Measurements from ENCODE around the gene MKRN2.

Gene MKRN2

GRCh38 chr3:12562451-12562850 lies 5.6 kb downstream of the MKRN2 start:
- H3K27ac Mint-ChIP-seq = no peak overlapping the region
- DNase-seq = no peak
- H3K9me3 Mint-ChIP-seq = peaks cover 11% of the 10 kb centered on the region
- no peaks in the 10 kb centered on the region for H3K27me3 Mint-ChIP-seq
- CTCF ChIA-PET = interaction anchor here (0.6 kb wide), 1 partner anchor 10 kb away, joined by 4 read pairs; no protein-coding TSS in a partner anchor
- no peak overlapping the region for H3K4me3 Mint-ChIP-seq
- peaks cover 24% of the 10 kb centered on the region for H3K36me3 Mint-ChIP-seq
- peaks cover 48% of the 10 kb centered on the region for H3K4me1 Mint-ChIP-seq

GRCh38 chr3:12566976-12567375 lies 10.1 kb downstream of the MKRN2 start:
- CTCF ChIA-PET = interaction anchor here (0.6 kb wide), 1 partner anchor 11 kb away, joined by 3 read pairs; no protein-coding TSS in a partner anchor
- Mint-ChIP-seq H3K4me1 (peaks cover 13% of the 10 kb centered on the region), H3K27me3 (no peaks in the 10 kb centered on the region), H3K4me3 (no peak overlapping the region), H3K9me3 (peaks cover 11% of the 10 kb centered on the region), H3K27ac (no peak overlapping the region), H3K36me3 (peaks cover 56% of the 10 kb centered on the region)
- DNase-seq = no peak

GRCh38 chr3:12568747-12569146 lies 11.9 kb downstream of the MKRN2 start:
- CTCF ChIA-PET = interaction anchor here (1.9 kb wide), 1 partner anchor 10 kb away, joined by 4 read pairs; no protein-coding TSS in a partner anchor
- peaks cover 67% of the 10 kb centered on the region for H3K36me3 Mint-ChIP-seq
- peaks cover 12% of the 10 kb centered on the region for H3K4me1 Mint-ChIP-seq

GRCh38 chr3:12569836-12570235 lies 12.9 kb downstream of the MKRN2 start:
- Mint-ChIP-seq H3K27ac (no peak overlapping the region), H3K4me1 (peaks cover 12% of the 10 kb centered on the region), H3K9me3 (peaks cover 11% of the 10 kb centered on the region), H3K36me3 (peaks cover 72% of the 10 kb centered on the region), H3K27me3 (no peaks in the 10 kb centered on the region), H3K4me3 (no peak overlapping the region)
- DNase-seq = no peak
- CTCF ChIA-PET = interaction anchor here (1.9 kb wide), 1 partner anchor 11 kb away, joined by 4 read pairs; no protein-coding TSS in a partner anchor

More at GRCh38 chr3:12568747-12569146, 11.9 kb downstream of the MKRN2 start:
- Mint-ChIP-seq H3K27me3 (no peaks in the 10 kb centered on the region), H3K27ac (no peak overlapping the region), H3K9me3 (peaks cover 11% of the 10 kb centered on the region), H3K4me3 (no peak overlapping the region)
- no peak for DNase-seq

- DNase-seq = no peak
- peaks cover under 1% of the 10 kb centered on the region for H3K9me3 Mint-ChIP-seq
- peaks cover 4% of the 10 kb centered on the region for H3K4me1 Mint-ChIP-seq
- CTCF ChIA-PET = no interaction called here
- H3K4me3 Mint-ChIP-seq = no peak overlapping the region
- H3K27ac Mint-ChIP-seq = no peak overlapping the region
- H3K36me3 Mint-ChIP-seq = peaks cover 74% of the 10 kb centered on the region
- H3K27me3 Mint-ChIP-seq = no peaks in the 10 kb centered on the region
Measured at GRCh38 chr3:12571986-12572385, 15.1 kb downstream of the MKRN2 start.

GRCh38 chr3:12574131-12574530 lies 17.2 kb downstream of the MKRN2 start:
- no peak overlapping the region for H3K4me3 Mint-ChIP-seq
- H3K9me3 Mint-ChIP-seq = no peaks in the 10 kb centered on the region
- DNase-seq = no peak
- peaks cover 68% of the 10 kb centered on the region for H3K36me3 Mint-ChIP-seq
- no peaks in the 10 kb centered on the region for H3K27me3 Mint-ChIP-seq
- CTCF ChIA-PET = no interaction called here
- H3K27ac Mint-ChIP-seq = no peak overlapping the region
- H3K4me1 Mint-ChIP-seq = no peaks in the 10 kb centered on the region

- Mint-ChIP-seq H3K36me3 (peaks cover 69% of the 10 kb centered on the region), H3K4me3 (no peak overlapping the region), H3K4me1 (no peaks in the 10 kb centered on the region), H3K27me3 (no peaks in the 10 kb centered on the region), H3K27ac (no peak overlapping the region), H3K9me3 (no peaks in the 10 kb centered on the region)
- no peak for DNase-seq
- CTCF ChIA-PET = interaction anchor here (0.8 kb wide), 1 partner anchor 10 kb away, joined by 3 read pairs; no protein-coding TSS in a partner anchor
Measured at GRCh38 chr3:12574661-12575060, 17.8 kb downstream of the MKRN2 start.

- Mint-ChIP-seq H3K27ac (no peak overlapping the region), H3K9me3 (no peaks in the 10 kb centered on the region), H3K4me1 (no peaks in the 10 kb centered on the region), H3K36me3 (peaks cover 54% of the 10 kb centered on the region), H3K27me3 (no peaks in the 10 kb centered on the region), H3K4me3 (no peak overlapping the region)
- CTCF ChIA-PET = interaction anchor here (2.6 kb wide), 1 partner anchor 19 kb away, joined by 6 read pairs; no protein-coding TSS in a partner anchor
- DNase-seq = no peak
Measured at GRCh38 chr3:12577379-12577778, 20.5 kb downstream of the MKRN2 start.

- Mint-ChIP-seq H3K36me3 (peaks cover 55% of the 10 kb centered on the region), H3K27me3 (no peaks in the 10 kb centered on the region), H3K4me1 (no peaks in the 10 kb centered on the region), H3K27ac (no peak overlapping the region), H3K4me3 (no peak overlapping the region), H3K9me3 (no peaks in the 10 kb centered on the region)
- DNase-seq = no peak
- CTCF ChIA-PET = interaction anchor here (2.6 kb wide), 1 partner anchor 20 kb away, joined by 6 read pairs; no protein-coding TSS in a partner anchor
Measured at GRCh38 chr3:12578742-12579141, 21.9 kb downstream of the MKRN2 start.

GRCh38 chr3:12579456-12579855 lies 22.6 kb downstream of the MKRN2 start:
- H3K36me3 Mint-ChIP-seq = peaks cover 54% of the 10 kb centered on the region
- CTCF ChIA-PET = no interaction called here
- H3K9me3 Mint-ChIP-seq = no peaks in the 10 kb centered on the region

GRCh38 chr3:12579905-12580304 lies 23.0 kb downstream of the MKRN2 start:
- no peak overlapping the region for H3K27ac Mint-ChIP-seq
- no peak overlapping the region for H3K4me3 Mint-ChIP-seq
- CTCF ChIA-PET = no interaction called here
- H3K27me3 Mint-ChIP-seq = no peaks in the 10 kb centered on the region
- H3K9me3 Mint-ChIP-seq = no peaks in the 10 kb centered on the region
- H3K36me3 Mint-ChIP-seq = peaks cover 54% of the 10 kb centered on the region
- H3K4me1 Mint-ChIP-seq = no peaks in the 10 kb centered on the region
- DNase-seq = no peak

More at GRCh38 chr3:12579456-12579855, 22.6 kb downstream of the MKRN2 start:
- H3K4me3 Mint-ChIP-seq = no peak overlapping the region
- no peak for DNase-seq
- no peak overlapping the region for H3K27ac Mint-ChIP-seq
- no peaks in the 10 kb centered on the region for H3K4me1 Mint-ChIP-seq
- no peaks in the 10 kb centered on the region for H3K27me3 Mint-ChIP-seq

- H3K27me3 Mint-ChIP-seq = no peaks in the 10 kb centered on the region
- no peaks in the 10 kb centered on the region for H3K9me3 Mint-ChIP-seq
- no peak for DNase-seq
- H3K27ac Mint-ChIP-seq = no peak overlapping the region
- no peak overlapping the region for H3K4me3 Mint-ChIP-seq
- peaks cover 42% of the 10 kb centered on the region for H3K36me3 Mint-ChIP-seq
- CTCF ChIA-PET = no interaction called here
- no peaks in the 10 kb centered on the region for H3K4me1 Mint-ChIP-seq
Measured at GRCh38 chr3:12582730-12583129, 25.8 kb downstream of the MKRN2 start.

- DNase-seq = no peak
- Mint-ChIP-seq H3K4me3 (no peak overlapping the region), H3K9me3 (no peaks in the 10 kb centered on the region), H3K27me3 (no peaks in the 10 kb centered on the region), H3K36me3 (peaks cover 46% of the 10 kb centered on the region), H3K27ac (no peak overlapping the region), H3K4me1 (no peaks in the 10 kb centered on the region)
- CTCF ChIA-PET = no interaction called here
Measured at GRCh38 chr3:12583280-12583679, 26.4 kb downstream of the MKRN2 start.

GRCh38 chr3:12584083-12584482 lies 27.2 kb downstream of the MKRN2 start:
- CTCF ChIA-PET = interaction anchor here (1.1 kb wide), 1 partner anchor 9 kb away, joined by 3 read pairs; no protein-coding TSS in a partner anchor
- H3K4me1 Mint-ChIP-seq = no peaks in the 10 kb centered on the region
- H3K4me3 Mint-ChIP-seq = no peak overlapping the region
- H3K36me3 Mint-ChIP-seq = peaks cover 49% of the 10 kb centered on the region
- H3K9me3 Mint-ChIP-seq = no peaks in the 10 kb centered on the region
- no peak overlapping the region for H3K27ac Mint-ChIP-seq
- H3K27me3 Mint-ChIP-seq = no peaks in the 10 kb centered on the region
- no peak for DNase-seq

GRCh38 chr3:12585181-12585580 lies 28.3 kb downstream of the MKRN2 start:
- Mint-ChIP-seq H3K9me3 (no peaks in the 10 kb centered on the region), H3K4me1 (no peaks in the 10 kb centered on the region), H3K4me3 (no peak overlapping the region), H3K36me3 (peaks cover 49% of the 10 kb centered on the region), H3K27ac (no peak overlapping the region), H3K27me3 (no peaks in the 10 kb centered on the region)
- CTCF ChIA-PET = no interaction called here
- no peak for DNase-seq

Data from activated naive CD4-positive, alpha-beta T cell treated with anti-CD3 and anti-CD28 coated beads, Interleukin-2, amount 10 ng/mL, durations not matched to agents 7 days and 5 days (primary cell).